ENCODE data around the gene MTA3. TPM values are rescaled to one million over a fixed set of nuclear protein-coding genes. Genes with fewer than 3 reads are reported as not detected.

Gene MTA3
- total RNA-seq, 2 experiments from 2014 or later: 19.9 to 20.0 TPM

GRCh38 chr2:42754021-42754775, 185.8 kb downstream of the MTA3 start:
- POLR2A ChIA-PET: no interaction called here
- CTCF ChIA-PET: no interaction called here

GRCh38 chr2:42754776-42755140, 186.3 kb downstream of the MTA3 start:
- ChIA-PET CTCF (no interaction called here), POLR2A (interaction anchor here (0.6 kb wide), 1 partner anchor 12 kb away, joined by 4 read pairs; no protein-coding TSS in a partner anchor)

- ChIA-PET CTCF (no interaction called here), POLR2A (interaction anchor here (0.6 kb wide), 2 partner anchors 11 to 14 kb away, joined by 3 to 4 read pairs; no protein-coding TSS in a partner anchor)
These were observed 186.9 kb downstream of the MTA3 start for GRCh38 chr2:42755191-42755880.

- ChIA-PET CTCF (no interaction called here), POLR2A (no interaction called here)
These were observed 187.8 kb downstream of the MTA3 start for GRCh38 chr2:42756150-42756775.

- POLR2A ChIA-PET: no interaction called here
These were observed 188.6 kb downstream of the MTA3 start for GRCh38 chr2:42756966-42757513.

GRCh38 chr2:42757981-42758740, 189.7 kb downstream of the MTA3 start:
- ChIA-PET CTCF (no interaction called here), POLR2A (no interaction called here)

More at GRCh38 chr2:42756966-42757513, 188.6 kb downstream of the MTA3 start:
- CTCF ChIA-PET: no interaction called here

GRCh38 chr2:42758751-42759150, 190.3 kb downstream of the MTA3 start:
- ChIA-PET CTCF (no interaction called here), POLR2A (no interaction called here)

- ChIA-PET POLR2A (no interaction called here), CTCF (no interaction called here)
These were observed 193.1 kb downstream of the MTA3 start for GRCh38 chr2:42761554-42761953.

GRCh38 chr2:42762155-42762554, 193.7 kb downstream of the MTA3 start:
- ChIA-PET POLR2A (interaction anchor here (0.5 kb wide), 1 partner anchor 9 kb away, joined by 4 read pairs; no protein-coding TSS in a partner anchor), CTCF (no interaction called here)

GRCh38 chr2:42762823-42763804, 194.7 kb downstream of the MTA3 start:
- ChIA-PET CTCF (no interaction called here), POLR2A (interaction anchor here (0.5 kb wide), 1 partner anchor 8 kb away, joined by 4 read pairs; no protein-coding TSS in a partner anchor)

GRCh38 chr2:42764096-42764495, 195.7 kb downstream of the MTA3 start, which contains the start of gene OXER1:
TSS of gene OXER1 (minus strand) at chr2:42764135. CDS start at chr2:42764062, 73 bp downstream.
- POLR2A ChIA-PET: no interaction called here

GRCh38 chr2:42764901-42765300, 196.5 kb downstream of the MTA3 start:
- ChIA-PET CTCF (no interaction called here), POLR2A (no interaction called here)

More at GRCh38 chr2:42764096-42764495, 195.7 kb downstream of the MTA3 start, which contains the start of gene OXER1:
- CTCF ChIA-PET: no interaction called here

GRCh38 chr2:42765686-42766085, 197.3 kb downstream of the MTA3 start:
- CTCF ChIA-PET: no interaction called here
- POLR2A ChIA-PET: interaction anchor here (0.6 kb wide), 1 partner anchor 25 kb away, joined by 3 read pairs; no protein-coding TSS in a partner anchor

GRCh38 chr2:42767080-42767898, 198.9 kb downstream of the MTA3 start:
- POLR2A ChIA-PET: no interaction called here
- CTCF ChIA-PET: no interaction called here

- ChIA-PET CTCF (no interaction called here), POLR2A (no interaction called here)
These were observed 199.7 kb downstream of the MTA3 start for GRCh38 chr2:42767899-42768705.

GRCh38 chr2:42768706-42769256, 200.3 kb downstream of the MTA3 start:
- ChIA-PET POLR2A (no interaction called here), CTCF (no interaction called here)
